ENCODE results near the gene MAMSTR.
A peak's percentile ranks its signal among the peaks of the same experiment; 100 is the strongest.

The MAMSTR gene

DNA sequence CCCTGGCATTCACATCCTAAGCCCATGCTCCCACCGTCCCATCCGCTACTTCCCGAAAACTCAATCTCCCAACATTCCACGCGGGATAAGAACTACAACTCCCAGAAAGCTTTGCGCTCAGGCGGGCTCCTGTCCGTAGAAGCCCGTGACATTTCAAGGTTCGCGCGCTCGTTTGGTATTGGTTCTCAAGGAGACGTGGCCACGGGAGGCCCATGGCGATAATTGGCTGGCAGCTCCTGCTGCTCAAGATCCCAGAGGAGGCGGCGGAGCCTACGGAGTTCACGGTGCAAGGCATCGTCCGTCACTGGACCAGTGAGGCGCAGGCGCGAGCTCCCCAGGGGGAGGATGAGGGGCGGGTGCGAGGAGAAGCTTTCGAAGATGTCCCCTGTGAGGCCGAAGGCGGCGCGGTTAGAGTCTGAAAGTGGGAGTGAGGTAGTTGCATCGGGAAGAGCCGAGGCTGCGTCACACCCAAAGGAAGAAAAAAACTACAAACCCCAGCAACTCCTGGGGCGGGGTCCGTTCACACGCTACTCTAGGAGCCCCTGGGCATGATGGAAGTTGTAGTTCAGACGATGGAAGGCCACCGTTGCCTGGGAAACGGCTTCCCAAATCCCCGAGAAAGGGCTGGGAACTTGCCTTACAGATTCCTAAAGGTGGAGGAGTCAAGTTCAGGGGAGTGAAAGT, 1.2 kb upstream of the MAMSTR start (continued):
- TF ChIP-seq, protein P1, sequence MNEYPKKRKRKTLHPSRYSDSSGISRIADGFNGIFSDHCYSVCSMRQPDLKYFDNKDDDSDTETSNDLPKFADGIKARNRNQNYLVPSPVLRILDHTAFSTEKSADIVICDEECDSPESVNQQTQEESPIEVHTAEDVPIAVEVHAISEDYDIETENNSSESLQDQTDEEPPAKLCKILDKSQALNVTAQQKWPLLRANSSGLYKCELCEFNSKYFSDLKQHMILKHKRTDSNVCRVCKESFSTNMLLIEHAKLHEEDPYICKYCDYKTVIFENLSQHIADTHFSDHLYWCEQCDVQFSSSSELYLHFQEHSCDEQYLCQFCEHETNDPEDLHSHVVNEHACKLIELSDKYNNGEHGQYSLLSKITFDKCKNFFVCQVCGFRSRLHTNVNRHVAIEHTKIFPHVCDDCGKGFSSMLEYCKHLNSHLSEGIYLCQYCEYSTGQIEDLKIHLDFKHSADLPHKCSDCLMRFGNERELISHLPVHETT (tag by site-specific recombination; IDR thresholded peaks at IDR 0.05), result no peak
- TF ChIP-seq FEZF1 (tag by site-specific recombination; IDR thresholded peaks at IDR 0.05) (no peak), BCL11B (tag by site-specific recombination; IDR thresholded peaks at IDR 0.05; ENCODE audit: low read depth) (no peak), TRIM28 (IDR thresholded peaks at IDR 0.05; ENCODE audit: borderline replicate concordance, low read length) (no peak), ZBTB10 (tag by site-specific recombination; IDR thresholded peaks at IDR 0.05) (0 out of 2 replicates have a peak, but pooled peaks have one; percentile 8), SP3 (tag by site-specific recombination; IDR thresholded peaks at IDR 0.05) (peak; percentile 93)
- TF ChIP-seq, protein P2, sequence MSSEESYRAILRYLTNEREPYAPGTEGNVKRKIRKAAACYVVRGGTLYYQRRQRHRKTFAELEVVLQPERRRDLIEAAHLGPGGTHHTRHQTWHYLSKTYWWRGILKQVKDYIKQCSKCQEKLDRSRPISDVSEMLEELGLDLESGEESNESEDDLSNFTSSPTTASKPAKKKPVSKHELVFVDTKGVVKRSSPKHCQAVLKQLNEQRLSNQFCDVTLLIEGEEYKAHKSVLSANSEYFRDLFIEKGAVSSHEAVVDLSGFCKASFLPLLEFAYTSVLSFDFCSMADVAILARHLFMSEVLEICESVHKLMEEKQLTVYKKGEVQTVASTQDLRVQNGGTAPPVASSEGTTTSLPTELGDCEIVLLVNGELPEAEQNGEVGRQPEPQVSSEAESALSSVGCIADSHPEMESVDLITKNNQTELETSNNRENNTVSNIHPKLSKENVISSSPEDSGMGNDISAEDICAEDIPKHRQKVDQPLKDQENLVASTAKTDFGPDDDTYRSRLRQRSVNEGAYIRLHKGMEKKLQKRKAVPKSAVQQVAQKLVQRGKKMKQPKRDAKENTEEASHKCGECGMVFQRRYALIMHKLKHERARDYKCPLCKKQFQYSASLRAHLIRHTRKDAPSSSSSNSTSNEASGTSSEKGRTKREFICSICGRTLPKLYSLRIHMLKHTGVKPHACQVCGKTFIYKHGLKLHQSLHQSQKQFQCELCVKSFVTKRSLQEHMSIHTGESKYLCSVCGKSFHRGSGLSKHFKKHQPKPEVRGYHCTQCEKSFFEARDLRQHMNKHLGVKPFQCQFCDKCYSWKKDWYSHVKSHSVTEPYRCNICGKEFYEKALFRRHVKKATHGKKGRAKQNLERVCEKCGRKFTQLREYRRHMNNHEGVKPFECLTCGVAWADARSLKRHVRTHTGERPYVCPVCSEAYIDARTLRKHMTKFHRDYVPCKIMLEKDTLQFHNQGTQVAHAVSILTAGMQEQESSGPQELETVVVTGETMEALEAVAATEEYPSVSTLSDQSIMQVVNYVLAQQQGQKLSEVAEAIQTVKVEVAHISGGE (tag by site-specific recombination; conservative IDR thresholded peaks at IDR 0.05; ENCODE audit: low read depth), result peak; percentile 38; the same call in 1 of the 2 replicates

- ChIA-PET CTCF (interaction anchor here (0.6 to 1.4 kb wide), 5 partner anchors 14 to 460 kb away, joined by 3 to 8 read pairs (median 3); no protein-coding TSS in a partner anchor), POLR2A (interaction anchor here (0.5 to 2.5 kb wide), 9 partner anchors 18 to 724 kb away, joined by 3 to 20 read pairs (median 5); partner anchors contain the start of genes DHDH, IZUMO1, PPP1R15A and RPL18)
- Histone ChIP-seq H3K9me3 (ENCODE audit: control insufficient read depth, insufficient read depth, low read depth, low read length) (no peaks in the 10 kb centered on the region), H3K36me3 (ENCODE audit: control insufficient read depth in 2 of 2, insufficient read depth in 1 of 2, low read length in 2 of 2) (no peaks in the 10 kb centered on the region), H3K27ac (ENCODE audit: extremely low read depth, low read depth, low read length) (peak overlapping the region; percentile 9; the same call in 1 of the 2 replicates), H3K4me3 (ENCODE audit: low read depth, low read length) (peak overlapping the region; percentile 22), H3K4me1 (ENCODE audit: control insufficient read depth, insufficient read depth, low read length) (no peaks in the 10 kb centered on the region; the same call in 1 of the 2 replicates)
- 0 out of 2 replicates have a peak, but pooled peaks have one; percentile 14 for TF ChIP-seq EGR2 (tag by site-specific recombination; IDR thresholded peaks at IDR 0.05; ENCODE audit: low read depth)
- no peak for TF ChIP-seq ZNF223 (tag by site-specific recombination; IDR thresholded peaks at IDR 0.05)
- TF ChIP-seq ZNF416 (tag by site-specific recombination; IDR thresholded peaks at IDR 0.05), result no peak
- TF ChIP-seq ZBTB44 (tag by site-specific recombination; IDR thresholded peaks at IDR 0.05), result no peak
- peak; percentile 15; the same call in 1 of the 2 replicates for TF ChIP-seq SP7 (tag by site-specific recombination; IDR thresholded peaks at IDR 0.05)
- TF ChIP-seq WT1 (tag by site-specific recombination; IDR thresholded peaks at IDR 0.05), result 0 out of 2 replicates have a peak, but pooled peaks have one; percentile 10
Observed at GRCh38 chr19:48720251-48720612, 707 bp upstream of the MAMSTR start.
